GM12892 (cell line): ENCODE measurements around the gene PASK.

Experiments used
- DNase-seq: peaks from one replicate; pipeline ENCODE4 v3.0.0; 2011; ENCODE audit not compliant: insufficient read length
- FAIRE-seq: peaks from 2 replicates; lab custom pipeline; 2011; peaks lifted over from hg19 to GRCh38; lab: Jason Lieb, UNC
- POLR2A ChIP-seq: IDR thresholded peaks from 2 replicates; pipeline ENCODE4 v1.6.1; 2011; ENCODE audit warnings: low read depth, low read length, control low read depth
- POLR2AphosphoS5 ChIP-seq: IDR thresholded peaks from 2 replicates; pipeline ENCODE4 v1.6.1; 2011; ENCODE audit warnings: low read depth, low read length, control low read depth
- TAF1 ChIP-seq: IDR thresholded peaks from 2 replicates; pipeline ENCODE4 v1.6.1; 2011; ENCODE audit warnings: low read depth, mild to moderate bottlenecking, control low read depth, low read length, borderline replicate concordance

PASK gene

GRCh38 chr2:241177526-241178334, 28.5 kb upstream of the PASK start:
- no peak for TF ChIP-seq POLR2A
- no peak for TF ChIP-seq POLR2AphosphoS5
- TF ChIP-seq TAF1, result no peak
- no peak for DNase-seq
- no peak for FAIRE-seq

GRCh38 chr2:241173557-241173956, 24.3 kb upstream of the PASK start:
- no peak for TF ChIP-seq POLR2AphosphoS5
- no peak for TF ChIP-seq TAF1
- no peak for TF ChIP-seq POLR2A
- FAIRE-seq (no peak), DNase-seq (no peak)

- TF ChIP-seq POLR2A (no peak), POLR2AphosphoS5 (no peak), TAF1 (no peak)
- no peak for DNase-seq
- FAIRE-seq, result no peak
Observed at GRCh38 chr2:241168366-241168765, 19.1 kb upstream of the PASK start.

- DNase-seq (no peak), FAIRE-seq (no peak)
- TF ChIP-seq POLR2A (no peak), POLR2AphosphoS5 (no peak), TAF1 (no peak)
Observed at GRCh38 chr2:241163601-241164118, 14.4 kb upstream of the PASK start.

- no peak for FAIRE-seq
Observed at GRCh38 chr2:241161646-241162281, 12.5 kb upstream of the PASK start.

GRCh38 chr2:241160318-241160717, 11.0 kb upstream of the PASK start:
- TF ChIP-seq POLR2AphosphoS5, result no peak
- no peak for TF ChIP-seq POLR2A
- TF ChIP-seq TAF1, result no peak
- FAIRE-seq (no peak), DNase-seq (no peak)

More at GRCh38 chr2:241161646-241162281, 12.5 kb upstream of the PASK start:
- TF ChIP-seq POLR2AphosphoS5 (no peak), POLR2A (no peak), TAF1 (no peak)
- DNase-seq, result no peak

- FAIRE-seq (no peak), DNase-seq (no peak)
- TF ChIP-seq TAF1 (no peak), POLR2A (no peak), POLR2AphosphoS5 (no peak)
Observed at GRCh38 chr2:241159116-241159515, 9.8 kb upstream of the PASK start.

- FAIRE-seq, result no peak
- TF ChIP-seq POLR2A (no peak), POLR2AphosphoS5 (no peak), TAF1 (no peak)
- DNase-seq, result no peak
Observed at GRCh38 chr2:241158546-241158900, 9.3 kb upstream of the PASK start.

- FAIRE-seq (no peak), DNase-seq (no peak)
- TF ChIP-seq POLR2A (no peak), TAF1 (no peak)
Observed at GRCh38 chr2:241157841-241158545, 8.7 kb upstream of the PASK start.

GRCh38 chr2:241156971-241157441, 7.7 kb upstream of the PASK start:
- no peak for TF ChIP-seq TAF1
- no peak for TF ChIP-seq POLR2A
- TF ChIP-seq POLR2AphosphoS5, result no peak
- FAIRE-seq (no peak), DNase-seq (no peak)

GRCh38 chr2:241155936-241156335, 6.7 kb upstream of the PASK start:
- FAIRE-seq, result no peak
- no peak for DNase-seq
- TF ChIP-seq POLR2AphosphoS5, result no peak
- TF ChIP-seq TAF1, result no peak
- no peak for TF ChIP-seq POLR2A

- TF ChIP-seq TAF1 (no peak), POLR2A (no peak), POLR2AphosphoS5 (no peak)
- FAIRE-seq (no peak), DNase-seq (no peak)
Observed at GRCh38 chr2:241154915-241155314, 5.6 kb upstream of the PASK start.
